Immature natural killer cell (primary cell): Measurements from ENCODE around the gene SF3A1. TPM values are rescaled to one million over a fixed set of nuclear protein-coding genes. Genes with fewer than 3 reads are reported as not detected.
A peak's percentile ranks its signal among the peaks of the same experiment; 100 is the strongest.
"Not testable (repeated sequence)": the region's sequence is repeated elsewhere in the genome, so short reads cannot be mapped to it uniquely, and the experiment has no call there.

Experiments
- DNase-seq, 3 donors: peaks; one replicate each; pipeline ENCODE4 v3.0.0; 2022; ENCODE audit warnings: mixed read lengths in 1 of 3
- H3K27ac Mint-ChIP-seq, 6 donors: one replicate each; pipeline ENCODE4 v1.8.0; 2020; ENCODE audit warnings: mixed read lengths in 6 of 6, mild to moderate bottlenecking in 5 of 6, inconsistent platforms in 4 of 6, moderate library complexity in 3 of 6
- H3K27me3 Mint-ChIP-seq, 3 donors: one replicate each; pipeline ENCODE4 v1.8.0; 2020 to 2021; ENCODE audit warnings: low read depth in 3 of 3, mild to moderate bottlenecking in 3 of 3, mixed read lengths in 3 of 3, moderate library complexity in 3 of 3, inconsistent platforms in 1 of 3
- H3K36me3 Mint-ChIP-seq, 3 donors: one replicate each; pipeline ENCODE4 v1.8.0; 2020; ENCODE audit warnings: mixed read lengths in 3 of 3, inconsistent platforms in 2 of 3, mild to moderate bottlenecking in 2 of 3
- H3K4me1 Mint-ChIP-seq, 2 donors: one replicate each; pipeline ENCODE4 v1.8.0; 2020; ENCODE audit warnings: inconsistent platforms in 2 of 2, mild to moderate bottlenecking in 2 of 2, mixed read lengths in 2 of 2, moderate library complexity in 1 of 2
- H3K4me3 Mint-ChIP-seq, 5 donors: one replicate each; pipeline ENCODE4 v1.8.0; 2020; ENCODE audit warnings: mild to moderate bottlenecking in 5 of 5, mixed read lengths in 5 of 5, inconsistent platforms in 3 of 5, moderate library complexity in 3 of 5
- H3K9me3 Mint-ChIP-seq, 6 donors: one replicate each; pipeline ENCODE4 v1.8.0; 2020; ENCODE audit warnings: mild to moderate bottlenecking in 6 of 6, mixed read lengths in 6 of 6, inconsistent platforms in 4 of 6, moderate library complexity in 3 of 6
- polyA plus RNA-seq, 3 donors: library from polyadenylated mRNA; unstranded; fragments of 300-500 nt; fragmentation: Illumina TruSeq; gene quantifications; one replicate each; pipeline ENCODE4 v1.2.3, GENCODE V29; 2021

SF3A1 gene
- 100 to 1,000 TPM in 1 of 3 donors, 10 to 100 TPM in 2; 35.5 to 133 (median 69.6) TPM for polyA plus RNA-seq

DNA sequence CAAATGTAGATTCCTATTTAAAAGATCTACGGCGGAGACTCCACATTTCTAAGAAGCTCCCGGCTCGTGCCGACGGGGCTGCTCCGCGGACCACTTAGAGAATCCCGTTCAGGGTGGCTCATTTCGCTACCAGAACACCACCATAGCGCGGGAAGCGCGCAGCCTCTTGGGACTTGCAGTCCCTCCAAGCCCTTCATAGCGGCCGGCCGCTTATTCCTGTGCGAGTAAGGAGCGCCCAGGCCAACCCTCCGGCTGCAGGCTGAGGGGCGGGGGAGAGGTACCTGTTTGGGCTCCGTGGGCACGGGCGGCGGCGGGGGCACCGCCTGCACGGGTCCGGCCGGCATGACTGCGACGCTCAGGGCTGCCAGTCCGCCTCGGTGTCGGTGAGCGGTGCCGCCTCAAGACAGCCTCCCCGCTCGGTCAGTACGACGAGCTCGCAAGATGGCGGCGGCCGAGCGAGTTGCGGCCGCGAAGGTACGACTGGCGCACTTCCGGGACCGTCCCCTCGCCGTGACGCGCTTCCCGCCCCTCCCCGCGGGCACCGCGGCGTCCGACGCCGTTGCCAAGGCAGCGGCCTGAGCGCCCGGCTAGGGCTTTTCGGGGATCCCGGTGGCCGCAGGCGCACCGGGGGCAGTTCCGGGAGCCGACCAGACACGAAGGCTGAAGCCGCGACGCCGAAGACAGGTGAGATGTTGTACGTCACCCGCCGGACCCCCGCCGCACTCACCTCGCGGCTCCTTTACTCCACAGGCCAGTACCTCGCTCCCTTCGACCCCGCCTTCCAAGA lies at the start of gene SF3A1, which contains the start of gene CCDC157:
Gene SF3A1, minus strand, starts transcription at position 446 of the 787 bp plus-strand sequence. Its CDS starts 102 bp downstream, at position 344.
Gene CCDC157, plus strand, starts transcription at position 559 of the 787 bp plus-strand sequence. CDS start 8,994 bp downstream, outside the sequence.
- Mint-ChIP-seq H3K4me1 (peaks cover 58 to 62% of the 10 kb centered on the region in 2 donors), H3K36me3 (peaks cover 5 to 17% (median 7%) of the 10 kb centered on the region in 3 donors), H3K4me3 (peak within 1 kb of the TSS; percentile 96 to 99 (median 97)), H3K27ac (peak within 1 kb of the TSS; percentile 92 to 98 (median 97)), H3K27me3 (peaks cover 0 to 9% (median 4%) of the 10 kb centered on the region in 3 donors), H3K9me3 (no peaks in the 10 kb centered on the region)
- peak; percentile 90 to 92 (median 92) for DNase-seq

DNA sequence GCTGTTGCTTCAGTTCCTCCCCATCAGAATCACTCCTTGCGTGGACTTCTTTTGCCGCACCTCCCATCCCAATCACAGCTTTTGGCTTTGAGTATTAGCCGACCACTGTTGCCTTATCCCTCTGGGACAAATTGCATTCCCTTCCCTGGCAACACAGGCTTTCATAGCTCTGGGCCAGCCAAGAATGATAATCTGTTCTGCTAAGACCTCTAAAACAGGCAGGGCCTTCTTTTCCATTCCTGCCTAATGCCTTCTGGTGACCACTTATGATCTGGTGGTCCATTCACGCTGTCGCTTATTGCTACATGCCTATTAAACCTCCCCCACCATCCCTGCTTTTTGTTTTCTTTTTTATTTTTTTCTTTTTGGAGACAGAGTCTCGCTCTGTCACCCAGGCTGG lies 49.7 kb upstream of the SF3A1 start:
- H3K9me3 Mint-ChIP-seq, result no peaks in the 10 kb centered on the region
- H3K4me1 Mint-ChIP-seq, result no peaks in the 10 kb centered on the region
- peak overlapping the region in 1 of 6 donors; percentile 16 for H3K27ac Mint-ChIP-seq
- H3K36me3 Mint-ChIP-seq, result peaks cover 0 to 4% (median 0%) of the 10 kb centered on the region in 3 donors
- no peak overlapping the region for H3K4me3 Mint-ChIP-seq
- H3K27me3 Mint-ChIP-seq, result peaks cover 0 to 6% (median 0%) of the 10 kb centered on the region in 3 donors
- DNase-seq, result no peak

DNA sequence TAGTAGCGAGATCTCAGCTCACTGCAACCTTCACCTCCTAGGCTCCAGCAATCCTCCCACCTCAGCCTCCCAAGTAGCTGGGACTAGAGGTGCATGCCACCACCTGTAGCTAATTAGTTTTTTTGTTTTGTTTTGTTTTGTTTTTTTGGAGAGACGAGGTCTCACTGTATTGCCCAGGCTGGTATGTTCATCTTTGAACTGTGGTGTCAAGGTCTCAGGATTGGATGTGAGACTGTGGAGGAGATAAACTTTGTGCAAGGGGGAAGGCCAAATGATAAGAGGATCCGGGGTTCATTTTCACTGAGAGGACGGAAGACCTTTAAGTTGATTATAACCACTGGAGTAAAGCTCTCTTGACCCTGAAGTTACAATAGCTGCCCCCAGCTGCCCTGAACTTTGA lies 49.0 kb upstream of the SF3A1 start:
- H3K27me3 Mint-ChIP-seq, result peaks cover 0 to 6% (median 0%) of the 10 kb centered on the region in 3 donors
- H3K36me3 Mint-ChIP-seq, result peaks cover 0 to 4% (median 0%) of the 10 kb centered on the region in 3 donors
- H3K9me3 Mint-ChIP-seq, result no peaks in the 10 kb centered on the region
- no peaks in the 10 kb centered on the region for H3K4me1 Mint-ChIP-seq
- H3K27ac Mint-ChIP-seq, result peak overlapping the region in 2 of 6 donors; percentile 16 to 48
- no peak overlapping the region for H3K4me3 Mint-ChIP-seq
- no peak for DNase-seq

- H3K4me3 Mint-ChIP-seq, result no peak overlapping the region
- no peaks in the 10 kb centered on the region for H3K4me1 Mint-ChIP-seq
- no peaks in the 10 kb centered on the region for H3K9me3 Mint-ChIP-seq
- no peak for DNase-seq
- H3K36me3 Mint-ChIP-seq, result peaks cover 0 to 4% (median 0%) of the 10 kb centered on the region in 3 donors
- no peak overlapping the region for H3K27ac Mint-ChIP-seq
- H3K27me3 Mint-ChIP-seq, result peaks cover 0 to 10% (median 4%) of the 10 kb centered on the region in 3 donors
Measured at GRCh38 chr22:30404307-30404706, 47.6 kb upstream of the SF3A1 start.

DNA sequence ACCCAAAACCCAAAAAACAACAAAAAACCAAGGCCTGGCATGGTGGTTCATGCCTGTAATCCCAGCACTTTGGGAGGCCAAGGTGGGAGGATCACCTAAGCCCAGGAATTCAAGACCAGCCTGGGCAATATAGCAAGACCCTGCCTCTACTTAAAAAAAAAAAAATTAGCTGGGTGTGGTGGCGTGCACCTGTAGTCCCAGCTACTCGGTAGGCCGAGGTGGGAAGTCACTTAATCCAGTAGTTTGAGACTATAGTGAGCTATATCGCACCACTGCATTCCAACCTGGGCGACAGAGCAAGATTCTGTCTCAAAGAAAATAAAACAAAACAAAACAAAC lies 46.0 kb upstream of the SF3A1 start:
- not testable (repeated sequence) for H3K36me3 Mint-ChIP-seq

GRCh38 chr22:30402028-30402765 lies 45.5 kb upstream of the SF3A1 start:
- H3K36me3 Mint-ChIP-seq, result peaks cover 0 to 4% (median 0%) of the 10 kb centered on the region in 3 donors
- DNase-seq, result no peak
- H3K27ac Mint-ChIP-seq, result no peak overlapping the region
- peaks cover 16% of the 10 kb centered on the region in 2 donors for H3K4me1 Mint-ChIP-seq
- no peaks in the 10 kb centered on the region for H3K9me3 Mint-ChIP-seq
- no peak overlapping the region for H3K4me3 Mint-ChIP-seq
- H3K27me3 Mint-ChIP-seq, result peaks cover 2 to 18% (median 16%) of the 10 kb centered on the region in 3 donors

More for the DNA sequence above, 46.0 kb upstream of the SF3A1 start:
- not testable (repeated sequence) for H3K27ac Mint-ChIP-seq, H3K4me3 Mint-ChIP-seq, H3K9me3 Mint-ChIP-seq, DNase-seq
- H3K4me1 Mint-ChIP-seq, result peaks cover 13 to 14% of the 10 kb centered on the region in 2 donors
- H3K27me3 Mint-ChIP-seq, result peaks cover 2 to 18% (median 15%) of the 10 kb centered on the region in 3 donors

DNA sequence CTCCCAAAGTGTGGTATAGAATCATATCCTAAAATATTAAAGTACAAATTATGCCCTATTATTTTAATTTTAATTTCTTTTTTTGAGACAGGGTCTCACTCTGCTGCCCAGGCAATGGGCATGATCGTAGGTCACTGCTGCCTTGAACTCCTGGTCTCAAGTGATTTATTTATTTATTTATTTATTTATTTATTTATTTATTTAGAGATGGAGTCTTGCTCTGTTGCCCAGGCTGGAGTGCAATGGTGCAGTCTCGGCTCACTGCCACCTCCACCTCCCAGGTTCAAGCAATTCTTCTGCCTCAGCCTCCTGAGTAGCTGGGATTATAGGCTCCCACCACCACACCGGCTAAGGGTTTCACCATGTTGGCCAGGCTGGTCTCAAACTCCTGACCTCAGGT lies 44.3 kb upstream of the SF3A1 start:
- not testable (repeated sequence) for DNase-seq, H3K36me3 Mint-ChIP-seq, H3K4me3 Mint-ChIP-seq, H3K27ac Mint-ChIP-seq, H3K9me3 Mint-ChIP-seq
- Mint-ChIP-seq H3K4me1 (peaks cover 17 to 20% of the 10 kb centered on the region in 2 donors), H3K27me3 (peaks cover 6 to 25% (median 16%) of the 10 kb centered on the region in 3 donors)

DNA sequence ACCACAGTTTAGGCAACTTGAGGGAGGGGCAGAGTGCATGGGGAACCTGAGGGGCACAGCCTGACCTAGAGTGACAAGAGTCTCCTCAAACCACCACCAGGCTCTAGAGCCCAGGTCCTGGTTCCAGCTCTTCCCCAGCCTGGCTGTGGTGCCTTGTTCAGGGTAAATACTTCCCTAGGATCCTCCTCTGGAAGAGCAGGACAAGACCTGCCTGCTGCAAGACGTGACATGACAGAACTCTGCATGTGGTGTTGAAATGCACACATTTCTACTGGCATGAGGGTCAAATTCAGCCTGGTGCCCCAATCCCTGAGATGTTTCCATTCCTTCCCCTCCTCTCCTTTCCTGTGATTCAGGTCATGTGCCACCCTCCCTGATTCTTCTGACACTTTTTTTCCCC lies 43.5 kb upstream of the SF3A1 start:
- no peaks in the 10 kb centered on the region for H3K36me3 Mint-ChIP-seq
- no peak overlapping the region for H3K27ac Mint-ChIP-seq
- H3K27me3 Mint-ChIP-seq, result peaks cover 9 to 33% (median 16%) of the 10 kb centered on the region in 3 donors
- H3K4me1 Mint-ChIP-seq, result peaks cover 17 to 25% of the 10 kb centered on the region in 2 donors
- H3K9me3 Mint-ChIP-seq, result no peaks in the 10 kb centered on the region
- no peak for DNase-seq
- H3K4me3 Mint-ChIP-seq, result no peak overlapping the region

GRCh38 chr22:30399718-30400117 lies 43.0 kb upstream of the SF3A1 start:
- H3K27me3 Mint-ChIP-seq, result peaks cover 9 to 36% (median 16%) of the 10 kb centered on the region in 3 donors
- no peak overlapping the region for H3K27ac Mint-ChIP-seq
- DNase-seq, result no peak
- peaks cover 17 to 25% of the 10 kb centered on the region in 2 donors for H3K4me1 Mint-ChIP-seq
- no peak overlapping the region for H3K4me3 Mint-ChIP-seq
- no peaks in the 10 kb centered on the region for H3K36me3 Mint-ChIP-seq
- no peaks in the 10 kb centered on the region for H3K9me3 Mint-ChIP-seq

GRCh38 chr22:30398685-30399680 lies 42.3 kb upstream of the SF3A1 start:
- Mint-ChIP-seq H3K36me3 (no peaks in the 10 kb centered on the region), H3K4me3 (peak overlapping the region in 1 of 5 donors; percentile 27), H3K27ac (no peak overlapping the region), H3K9me3 (no peaks in the 10 kb centered on the region), H3K4me1 (peaks cover 17 to 25% of the 10 kb centered on the region in 2 donors), H3K27me3 (peaks cover 9 to 38% (median 16%) of the 10 kb centered on the region in 3 donors)
- no peak for DNase-seq

DNA sequence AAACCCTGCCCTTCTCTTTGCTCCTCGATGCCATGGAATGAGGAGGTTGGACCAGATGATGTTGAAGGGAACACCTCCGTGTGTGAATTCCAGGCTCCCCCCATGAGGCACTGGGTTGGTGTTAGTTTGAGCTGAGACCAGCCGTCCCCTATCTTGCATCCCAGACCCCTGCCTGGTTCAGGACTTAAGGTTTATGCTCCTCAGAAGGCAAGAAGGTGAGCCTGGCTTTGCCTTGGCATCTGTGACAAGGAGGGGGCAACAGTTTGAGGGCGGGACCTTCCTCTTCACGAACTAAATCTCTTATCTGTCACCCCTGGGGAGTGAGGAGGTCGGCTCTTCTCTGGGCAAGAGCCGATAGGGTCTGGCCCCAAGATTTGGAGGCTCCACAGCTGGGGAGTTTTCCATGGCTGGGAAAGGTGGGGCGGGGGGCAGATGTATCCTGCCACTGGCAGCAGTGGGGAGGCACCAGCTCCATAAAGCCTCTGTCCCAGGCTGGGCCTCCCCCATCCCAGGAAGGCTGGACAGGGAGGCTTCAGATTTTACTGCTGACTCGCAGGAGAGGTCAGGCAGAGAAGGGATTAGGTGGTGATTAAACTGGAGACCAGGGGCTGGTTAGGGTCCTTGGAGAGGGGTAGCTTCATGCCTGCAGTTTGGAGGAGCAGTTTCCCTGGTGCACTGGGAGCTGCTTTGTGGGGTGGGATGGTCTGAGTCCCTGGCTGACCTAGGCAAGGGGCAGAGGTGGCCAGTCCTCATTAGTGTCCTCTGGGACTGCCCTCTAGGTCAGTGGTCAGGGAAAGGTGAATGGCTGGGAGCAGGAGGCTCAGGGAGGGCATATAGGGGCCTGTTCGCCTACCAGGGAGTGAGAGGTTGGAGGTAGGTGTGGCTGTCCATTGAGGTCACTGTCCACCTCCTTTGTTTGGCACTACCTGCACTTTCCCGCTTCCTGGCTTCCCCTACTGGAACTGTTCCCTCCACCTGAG lies 41.3 kb upstream of the SF3A1 start:
- no peak for DNase-seq
- Mint-ChIP-seq H3K9me3 (no peaks in the 10 kb centered on the region), H3K27me3 (peaks cover 9 to 35% (median 16%) of the 10 kb centered on the region in 3 donors), H3K36me3 (no peaks in the 10 kb centered on the region), H3K27ac (no peak overlapping the region), H3K4me3 (peak overlapping the region in 3 of 5 donors; percentile 40 to 45 (median 44)), H3K4me1 (peaks cover 17 to 25% of the 10 kb centered on the region in 2 donors)
